Loucy (cell line): Measurements from ENCODE around the gene TYW1B.
"Not testable (repeated sequence)": the region's sequence is repeated elsewhere in the genome, so short reads cannot be mapped to it uniquely, and the experiment has no call there.

ENCODE experiments used
- H2AFZ ChIP-seq: fragments of 200-600 bp; sonication (generic); 2 replicates; pipeline ENCODE4 v1.6.0; 2016; ENCODE audit warnings: antibody characterized with exemption, mild to moderate bottlenecking, low read length, moderate library complexity
- H3F3A ChIP-seq: fragments of 200-600 bp; 2 replicates; pipeline ENCODE4 v1.6.0; 2016; ENCODE audit warnings: antibody characterized with exemption, low read depth, mild to moderate bottlenecking
- H3K27me3 ChIP-seq: fragments of 200-600 bp; sonication (generic); 2 replicates; pipeline ENCODE4 v1.6.1; 2014; ENCODE audit warnings: low read length, mild to moderate bottlenecking; ENCODE audit not compliant: insufficient read depth, poor library complexity, severe bottlenecking
- H3K36me3 ChIP-seq: fragments of 200-600 bp; sonication (generic); 2 replicates; pipeline ENCODE4 v1.6.1; 2016; ENCODE audit warnings: low read length; ENCODE audit not compliant: insufficient read depth
- H3K4me1 ChIP-seq: fragments of 200-600 bp; sonication (generic); 2 replicates; pipeline ENCODE4 v1.5.1; 2014; ENCODE audit warnings: low read length, mild to moderate bottlenecking; ENCODE audit not compliant: insufficient read depth, poor library complexity, severe bottlenecking
- H3K4me2 ChIP-seq: fragments of 200-600 bp; sonication (generic); 2 replicates; pipeline ENCODE4 v1.6.0; 2014; ENCODE audit warnings: antibody characterized with exemption, low read length, low read depth, mild to moderate bottlenecking; ENCODE audit not compliant: poor library complexity, severe bottlenecking
- H3K4me3 ChIP-seq: fragments of 200-600 bp; sonication (generic); 2 replicates; pipeline ENCODE4 v1.5.1; 2014; ENCODE audit warnings: low read length, mild to moderate bottlenecking, mixed read lengths; ENCODE audit not compliant: poor library complexity, severe bottlenecking
- H3K79me2 ChIP-seq: fragments of 200-600 bp; sonication (generic); 2 replicates; pipeline ENCODE4 v1.6.1; 2014; ENCODE audit warnings: low read length; ENCODE audit not compliant: insufficient read depth
- H3K9ac ChIP-seq: fragments of 200-600 bp; sonication (generic); 2 replicates; pipeline ENCODE4 v1.6.0; 2014; ENCODE audit warnings: mild to moderate bottlenecking, low read depth, low read length, moderate library complexity; ENCODE audit not compliant: poor library complexity, severe bottlenecking
- H3K9me2 ChIP-seq: fragments of 200-600 bp; sonication (generic); replicated peaks from 2 replicates; pipeline ENCODE4 v1.6.1; 2016; ENCODE audit warnings: low read depth, low read length, mixed read lengths
- H3K9me3 ChIP-seq: fragments of 200-600 bp; sonication (generic); 2 replicates; pipeline ENCODE4 v1.6.1; 2014; ENCODE audit warnings: mild to moderate bottlenecking, antibody characterized with exemption, low read length, low read depth; ENCODE audit not compliant: insufficient read depth
- H4K20me1 ChIP-seq: fragments of 200-600 bp; sonication (generic); 2 replicates; pipeline ENCODE4 v1.6.0; 2014; ENCODE audit warnings: antibody characterized with exemption, low read length, mild to moderate bottlenecking; ENCODE audit not compliant: insufficient read depth, poor library complexity, severe bottlenecking
- EZH2phosphoT487 ChIP-seq: fragments of 200-600 bp; IDR thresholded peaks from 2 replicates; pipeline ENCODE4 v1.6.1; 2018; ENCODE audit warnings: antibody characterized with exemption, mild to moderate bottlenecking, moderate library complexity, borderline replicate concordance
- TF ChIP-seq, protein P1 (sequence below): fragments of 200-600 bp; sonication (generic); conservative IDR thresholded peaks from 2 replicates; pipeline ENCODE4 v1.5.1; 2014; ENCODE audit warnings: mild to moderate bottlenecking, antibody characterized with exemption, low read length

Gene TYW1B

DNA sequence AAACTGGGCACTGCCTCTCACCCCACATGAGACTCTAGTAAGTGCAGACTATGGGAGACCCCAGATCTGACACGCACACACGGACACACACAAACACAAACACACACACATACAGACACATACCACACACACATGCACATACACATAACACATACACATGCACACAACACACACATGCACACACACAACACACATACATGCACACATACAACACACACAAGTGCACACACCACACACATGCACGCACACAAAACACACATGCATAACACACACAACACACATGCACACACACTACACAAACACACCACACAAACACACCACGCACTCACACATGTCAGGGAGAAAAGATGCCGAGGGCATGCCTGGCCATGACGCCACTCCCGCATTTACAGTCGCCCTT lies 205.5 kb downstream of the TYW1B start:
- H3K4me2 ChIP-seq, result no peak overlapping the region
- H2AFZ ChIP-seq, result no peak overlapping the region
- no peaks in the 10 kb centered on the region for H3K9me2 ChIP-seq
- no peak overlapping the region for H3K9ac ChIP-seq
- no peak overlapping the region for H3K4me3 ChIP-seq
- no peaks in the 10 kb centered on the region for H3K27me3 ChIP-seq
- H3K9me3 ChIP-seq, result no peaks in the 10 kb centered on the region
- H3K79me2 ChIP-seq, result no peaks in the 10 kb centered on the region
- TF ChIP-seq, protein P1, sequence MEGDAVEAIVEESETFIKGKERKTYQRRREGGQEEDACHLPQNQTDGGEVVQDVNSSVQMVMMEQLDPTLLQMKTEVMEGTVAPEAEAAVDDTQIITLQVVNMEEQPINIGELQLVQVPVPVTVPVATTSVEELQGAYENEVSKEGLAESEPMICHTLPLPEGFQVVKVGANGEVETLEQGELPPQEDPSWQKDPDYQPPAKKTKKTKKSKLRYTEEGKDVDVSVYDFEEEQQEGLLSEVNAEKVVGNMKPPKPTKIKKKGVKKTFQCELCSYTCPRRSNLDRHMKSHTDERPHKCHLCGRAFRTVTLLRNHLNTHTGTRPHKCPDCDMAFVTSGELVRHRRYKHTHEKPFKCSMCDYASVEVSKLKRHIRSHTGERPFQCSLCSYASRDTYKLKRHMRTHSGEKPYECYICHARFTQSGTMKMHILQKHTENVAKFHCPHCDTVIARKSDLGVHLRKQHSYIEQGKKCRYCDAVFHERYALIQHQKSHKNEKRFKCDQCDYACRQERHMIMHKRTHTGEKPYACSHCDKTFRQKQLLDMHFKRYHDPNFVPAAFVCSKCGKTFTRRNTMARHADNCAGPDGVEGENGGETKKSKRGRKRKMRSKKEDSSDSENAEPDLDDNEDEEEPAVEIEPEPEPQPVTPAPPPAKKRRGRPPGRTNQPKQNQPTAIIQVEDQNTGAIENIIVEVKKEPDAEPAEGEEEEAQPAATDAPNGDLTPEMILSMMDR, result no peak
- no peak for TF ChIP-seq EZH2phosphoT487
- no peaks in the 10 kb centered on the region for H3F3A ChIP-seq
- no peaks in the 10 kb centered on the region for H4K20me1 ChIP-seq
- H3K4me1 ChIP-seq, result no peaks in the 10 kb centered on the region
- H3K36me3 ChIP-seq, result no peaks in the 10 kb centered on the region

GRCh38 chr7:72621761-72622187 lies 206.2 kb downstream of the TYW1B start:
- not testable (repeated sequence) for H3K9me2 ChIP-seq, H3K27me3 ChIP-seq, H2AFZ ChIP-seq, H3F3A ChIP-seq, H3K4me3 ChIP-seq, H3K9me3 ChIP-seq, H3K36me3 ChIP-seq, H3K79me2 ChIP-seq, H3K4me2 ChIP-seq, H3K9ac ChIP-seq, H4K20me1 ChIP-seq, H3K4me1 ChIP-seq

DNA sequence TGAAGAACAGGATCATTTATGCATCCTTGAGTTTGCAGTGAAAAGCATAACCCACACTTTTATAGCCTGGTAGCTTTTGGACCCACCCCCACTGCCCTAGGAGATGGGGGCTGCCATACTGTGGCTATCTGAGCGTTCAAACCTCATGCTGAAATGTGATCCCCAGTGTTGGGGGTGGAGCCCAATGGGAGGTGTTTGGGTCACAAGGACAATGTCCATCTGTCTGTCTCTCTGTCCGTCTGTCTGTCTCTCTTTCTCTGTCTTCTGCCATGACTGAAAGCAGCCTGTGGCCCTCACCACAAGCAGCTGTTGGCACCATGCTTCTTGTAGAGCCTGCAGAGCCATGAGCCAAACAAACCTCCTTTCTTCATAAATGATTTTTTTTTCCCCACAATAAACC lies 207.1 kb downstream of the TYW1B start:
- H3K4me1 ChIP-seq, H3K27me3 ChIP-seq, H3K4me3 ChIP-seq, H2AFZ ChIP-seq, H3K9ac ChIP-seq, H3K79me2 ChIP-seq, H4K20me1 ChIP-seq, H3K9me3 ChIP-seq, H3F3A ChIP-seq, H3K36me3 ChIP-seq, H3K4me2 ChIP-seq, H3K9me2 ChIP-seq: not testable (repeated sequence)

DNA sequence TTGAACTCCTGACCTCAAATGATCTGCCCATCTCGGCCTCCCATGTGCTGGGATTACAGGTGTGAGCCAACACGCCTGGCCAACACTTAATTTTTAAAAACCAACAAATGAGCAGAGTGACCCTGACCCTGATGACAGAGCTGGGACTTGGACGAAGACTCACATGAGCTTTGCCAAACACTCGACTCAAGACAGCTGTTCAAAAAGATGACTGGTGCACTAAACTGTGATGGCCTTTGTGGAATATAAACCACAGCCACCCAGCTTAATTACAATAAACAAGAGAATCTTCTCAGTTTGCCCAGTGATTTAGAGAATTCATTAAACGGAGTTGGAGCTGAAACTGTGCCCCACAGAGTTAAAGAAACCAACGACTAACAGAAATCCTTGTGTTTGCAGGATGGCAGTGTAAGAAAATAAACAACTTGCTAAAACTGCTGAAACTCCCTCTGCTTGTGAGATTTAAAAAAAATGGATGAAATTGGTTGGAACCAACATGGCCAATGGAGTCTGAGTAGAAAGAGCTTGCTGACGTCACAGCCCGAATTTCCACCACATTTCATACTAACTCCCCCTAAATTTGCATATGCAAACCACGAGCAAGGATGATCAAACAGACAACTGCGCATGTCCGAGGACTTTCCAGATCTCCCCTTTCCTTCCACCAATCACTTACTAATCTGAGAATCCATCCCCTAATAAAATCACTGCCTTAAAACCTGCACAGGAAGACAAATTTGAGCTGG lies 209.4 kb downstream of the TYW1B start:
- not testable (repeated sequence) for H2AFZ ChIP-seq, H3K4me3 ChIP-seq, H3K9ac ChIP-seq, H3K4me2 ChIP-seq, H3K79me2 ChIP-seq, H4K20me1 ChIP-seq, H3K9me3 ChIP-seq, H3K9me2 ChIP-seq, H3K27me3 ChIP-seq, H3F3A ChIP-seq, H3K4me1 ChIP-seq
- peaks cover 17% of the 10 kb centered on the region; the same call in 1 of the 2 replicates for H3K36me3 ChIP-seq

DNA sequence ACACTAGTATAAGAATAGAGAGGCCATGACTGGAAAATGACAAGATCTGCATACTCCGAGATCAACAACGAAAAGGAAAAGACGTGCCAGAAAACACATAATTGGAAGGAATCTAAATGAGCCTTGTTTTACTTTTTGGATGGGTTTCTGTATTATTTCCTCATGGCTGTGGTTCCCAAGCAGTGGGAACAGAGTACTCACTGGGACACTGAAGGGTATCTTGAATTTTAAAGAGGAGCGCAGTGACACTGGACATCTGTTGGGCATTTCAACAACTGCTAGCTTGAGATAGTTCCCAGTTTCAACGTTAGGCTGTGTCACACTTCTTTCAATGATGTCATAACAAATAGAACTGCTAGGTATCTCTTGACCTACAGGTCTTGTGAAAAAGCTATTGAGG lies 218.2 kb downstream of the TYW1B start:
- H3K36me3 ChIP-seq, H3K27me3 ChIP-seq, H3K79me2 ChIP-seq, H3K9ac ChIP-seq, H3K4me1 ChIP-seq, H4K20me1 ChIP-seq, H3K4me2 ChIP-seq, H3K4me3 ChIP-seq, H3K9me2 ChIP-seq, H3F3A ChIP-seq, H3K9me3 ChIP-seq, H2AFZ ChIP-seq: not testable (repeated sequence)

DNA sequence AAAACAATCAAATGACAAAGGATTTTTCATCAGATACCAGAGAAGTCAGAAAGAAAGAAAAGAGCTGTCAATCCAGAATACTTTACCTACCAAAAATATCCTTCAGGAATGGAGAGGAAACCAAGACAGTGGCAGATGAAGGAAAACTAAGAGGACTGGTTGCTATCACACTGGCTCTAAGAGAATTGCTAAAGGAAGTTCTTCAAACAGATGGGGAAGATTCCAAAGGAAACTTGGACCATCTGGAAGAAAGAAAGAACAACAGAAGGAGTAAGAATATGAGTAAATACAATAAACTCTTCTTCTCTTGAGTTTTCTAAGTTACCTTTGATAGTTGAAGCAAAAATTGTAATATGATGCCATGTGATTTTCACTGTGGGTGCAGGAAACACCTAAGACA lies 220.0 kb downstream of the TYW1B start:
- H3K79me2 ChIP-seq, H3K4me3 ChIP-seq, H4K20me1 ChIP-seq, H3K4me1 ChIP-seq, H3K9ac ChIP-seq, H3K36me3 ChIP-seq, H3K9me2 ChIP-seq, H3F3A ChIP-seq, H3K4me2 ChIP-seq, H3K9me3 ChIP-seq, H2AFZ ChIP-seq, H3K27me3 ChIP-seq: not testable (repeated sequence)
